AG08396 (cell line): ENCODE results near the gene GPR180.

Experiments
- DNase-seq: peaks from one replicate; pipeline ENCODE4 v3.0.0; 2012; ENCODE audit warnings: low spot score, mixed read lengths

Gene GPR180

DNA sequence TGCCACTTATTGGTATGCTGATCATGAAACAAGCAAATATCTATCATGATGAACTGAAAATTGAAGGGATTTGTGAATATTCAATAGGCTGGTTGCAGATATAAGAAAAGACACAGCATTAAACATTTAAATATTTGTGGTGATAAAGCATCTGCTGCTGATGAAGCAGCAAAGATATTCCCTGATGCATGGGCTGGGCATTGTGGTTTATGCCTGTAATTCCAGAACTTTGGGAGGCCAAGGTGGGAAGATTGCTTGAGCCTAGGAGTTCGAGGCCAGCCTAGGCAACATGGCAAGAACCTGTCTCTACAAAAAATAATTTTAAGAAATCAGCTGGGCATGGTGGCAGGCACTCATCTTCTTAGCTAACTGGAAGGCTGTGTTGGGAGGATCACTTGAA, 54.5 kb downstream of the GPR180 start:
- no peak for DNase-seq

DNA sequence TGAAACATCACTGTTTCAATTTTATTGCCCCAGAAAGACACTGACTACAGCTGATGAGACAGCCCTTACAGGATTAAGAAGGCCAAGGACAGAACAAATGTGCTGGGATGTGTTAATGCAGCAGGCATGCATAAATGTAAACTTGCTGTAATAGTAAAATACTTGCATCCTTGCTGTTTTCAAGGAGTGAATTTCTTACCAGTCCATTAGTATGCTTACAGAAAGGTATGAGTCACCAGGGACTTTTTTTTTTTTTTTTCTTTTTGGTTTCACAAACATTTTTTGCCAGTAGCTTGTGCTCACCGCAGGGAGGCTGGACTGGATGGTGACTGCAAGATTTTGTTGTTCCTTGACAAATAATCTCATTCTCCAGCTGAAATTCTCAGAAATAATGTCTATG, 55.1 kb downstream of the GPR180 start:
- DNase-seq: peak; percentile 70

DNA sequence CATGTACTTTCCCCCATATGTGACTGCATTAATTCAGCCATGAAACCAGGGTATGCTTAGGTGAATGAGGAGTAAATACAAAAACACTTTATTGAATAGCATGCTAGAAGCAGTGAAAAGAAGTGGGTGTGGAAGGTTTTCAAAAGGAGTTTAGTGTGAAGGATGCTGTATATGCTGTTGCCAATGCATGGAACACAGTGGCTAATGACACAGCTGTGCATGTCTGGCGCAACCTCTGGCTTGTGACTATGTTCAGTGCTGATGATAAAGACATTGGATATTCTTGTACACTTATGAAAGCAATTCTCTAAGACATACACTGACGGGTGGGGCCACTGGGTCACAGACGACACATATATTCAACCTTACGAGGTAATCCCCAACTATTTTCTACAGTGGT, 55.5 kb downstream of the GPR180 start:
- peak; percentile 10 for DNase-seq

DNA sequence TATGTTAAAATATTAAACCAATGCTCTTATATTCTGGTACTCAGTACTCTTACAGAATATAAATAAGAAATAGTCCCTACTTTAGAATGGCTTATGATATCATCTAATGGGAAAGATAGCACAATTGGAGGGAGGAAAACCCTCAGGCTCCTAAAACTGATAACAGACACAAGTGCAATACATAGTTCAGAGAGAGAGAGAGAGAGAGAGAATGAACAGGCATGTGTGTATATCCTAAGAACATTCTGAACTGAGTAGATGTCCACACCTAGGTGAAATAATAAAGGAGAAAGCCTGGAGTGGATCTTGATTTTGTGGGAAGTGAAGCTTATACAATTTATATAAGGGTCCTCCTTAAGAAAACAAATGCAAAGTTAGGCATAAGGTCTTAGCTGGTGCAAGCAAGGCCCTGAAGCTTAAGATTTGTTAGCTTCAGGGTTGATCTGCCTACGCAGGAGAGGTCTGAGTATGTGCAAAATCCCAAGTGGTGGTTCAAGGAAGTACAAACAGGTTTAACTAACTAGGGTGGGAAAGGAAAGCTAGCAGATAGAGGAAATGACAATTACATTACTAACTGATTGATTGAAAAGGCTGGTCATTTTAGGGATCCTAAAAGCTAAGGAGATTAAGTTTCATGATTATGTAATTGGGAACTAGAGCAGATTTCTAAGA, 57.4 kb downstream of the GPR180 start:
- no peak for DNase-seq

DNA sequence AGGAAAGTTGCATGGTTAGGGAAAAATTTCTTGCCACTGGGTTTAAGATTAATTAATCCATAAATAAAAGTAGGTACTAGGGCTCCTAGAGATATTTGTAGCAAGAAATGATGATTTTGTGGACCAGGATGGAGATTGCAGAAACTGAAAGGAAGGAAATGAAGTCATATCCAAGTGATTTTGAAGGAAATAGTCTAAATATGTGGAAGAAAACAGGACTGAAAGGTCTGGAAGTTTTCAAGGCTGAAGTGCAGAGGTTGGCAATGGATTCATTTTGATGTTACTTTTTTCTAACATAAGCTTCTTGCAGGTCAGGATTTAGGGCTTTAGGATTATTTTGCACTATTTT, 57.9 kb downstream of the GPR180 start:
- no peak for DNase-seq

DNA sequence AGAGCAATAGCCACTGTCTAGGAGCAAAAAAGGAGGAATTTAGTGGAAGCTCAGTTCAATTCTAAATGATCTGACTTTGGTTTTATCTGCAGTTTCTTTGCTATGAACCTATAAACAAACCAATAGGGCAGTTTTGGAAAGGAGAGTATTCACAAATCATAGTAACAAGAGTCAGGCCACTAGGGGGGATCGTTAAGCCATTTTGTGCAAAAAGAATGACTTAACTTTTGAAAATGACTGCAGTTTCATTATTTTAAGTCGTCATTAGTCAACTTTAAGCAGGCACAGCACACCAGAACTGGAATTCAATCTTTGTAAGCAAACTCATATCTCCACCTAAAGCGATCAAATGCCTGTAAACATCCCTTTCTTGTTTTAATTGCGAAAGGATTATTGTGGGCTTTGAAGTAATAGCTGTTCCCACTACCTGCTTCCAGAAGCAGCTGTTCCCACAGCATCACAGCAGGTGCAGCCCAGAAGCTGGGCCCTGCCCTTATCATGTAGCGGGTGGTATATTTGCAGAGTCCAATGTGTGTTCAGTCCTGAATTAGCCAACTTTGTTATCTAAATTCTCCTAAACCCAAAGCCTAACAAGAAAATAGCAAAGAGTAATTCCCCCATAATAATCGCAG, 59.2 kb downstream of the GPR180 start:
- no peak for DNase-seq

DNA sequence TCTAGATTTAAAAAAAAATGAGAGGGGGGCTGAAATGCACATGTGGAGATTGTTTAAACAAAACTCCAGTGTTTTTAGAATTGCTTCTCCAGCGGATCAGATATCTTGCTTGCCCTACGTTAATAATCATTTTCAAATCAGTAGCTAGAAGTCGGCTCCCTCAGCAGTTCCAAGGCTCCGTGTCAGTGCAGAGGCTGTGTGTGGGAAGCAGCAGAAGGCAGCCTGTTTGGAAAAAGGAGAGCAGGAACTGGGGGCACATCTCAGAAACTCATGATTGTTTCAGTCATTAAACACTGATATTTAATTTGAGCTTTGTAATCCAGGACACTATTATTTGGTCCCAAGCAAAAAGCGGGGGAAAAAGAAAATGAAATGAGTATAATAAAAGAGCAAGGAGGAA, 59.7 kb downstream of the GPR180 start:
- no peak for DNase-seq

DNA sequence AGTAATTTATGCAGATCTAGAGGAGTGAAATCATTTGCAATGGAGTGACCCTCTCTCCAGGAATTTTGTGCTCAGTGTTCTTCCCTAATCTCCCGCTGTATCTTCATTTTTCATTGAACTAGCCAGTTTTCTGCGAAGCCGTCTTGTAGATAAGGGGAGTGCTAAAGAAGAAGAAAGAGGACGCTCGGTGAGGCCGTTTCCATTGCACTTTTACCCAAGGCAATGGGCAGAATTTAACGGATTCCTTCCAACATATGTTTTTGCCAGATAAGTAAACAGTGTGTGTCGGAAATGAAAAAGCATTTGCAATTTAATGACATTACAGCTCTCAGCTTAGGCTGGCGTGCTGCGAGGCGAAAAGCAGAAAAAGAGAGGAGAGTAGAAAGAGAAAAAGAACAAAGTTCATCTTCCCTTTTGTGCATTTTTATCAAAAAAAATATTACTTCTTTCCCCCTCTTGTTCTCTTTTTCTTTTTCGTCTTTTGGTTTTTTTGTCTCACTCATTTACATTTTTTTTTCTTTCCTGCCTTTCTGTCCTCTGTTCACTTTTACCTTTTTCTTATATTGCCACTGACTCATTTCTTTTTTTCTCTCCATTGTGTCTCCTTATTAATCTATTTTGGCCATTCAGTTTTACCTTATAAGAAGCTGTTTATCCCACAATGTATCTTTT, 60.8 kb downstream of the GPR180 start:
- no peak for DNase-seq

DNA sequence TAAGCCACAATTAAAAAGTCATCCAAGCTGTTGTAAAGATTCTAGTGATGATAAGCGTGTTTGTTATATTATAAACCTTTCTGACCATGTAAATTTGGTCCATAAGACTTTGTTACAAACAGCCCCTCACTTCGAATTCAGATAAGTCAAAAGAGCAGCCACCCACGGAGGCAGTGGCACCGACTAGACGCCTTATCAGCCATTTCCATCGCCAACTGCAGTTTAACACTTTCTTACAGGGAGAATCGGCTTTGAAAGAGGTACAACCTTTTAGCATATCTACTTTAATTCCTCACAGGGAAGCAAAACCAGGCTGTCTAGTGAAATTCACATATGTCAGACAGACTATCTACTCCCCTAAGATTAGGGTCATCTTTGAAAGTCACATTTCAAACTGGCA, 63.2 kb downstream of the GPR180 start:
- no peak for DNase-seq

DNA sequence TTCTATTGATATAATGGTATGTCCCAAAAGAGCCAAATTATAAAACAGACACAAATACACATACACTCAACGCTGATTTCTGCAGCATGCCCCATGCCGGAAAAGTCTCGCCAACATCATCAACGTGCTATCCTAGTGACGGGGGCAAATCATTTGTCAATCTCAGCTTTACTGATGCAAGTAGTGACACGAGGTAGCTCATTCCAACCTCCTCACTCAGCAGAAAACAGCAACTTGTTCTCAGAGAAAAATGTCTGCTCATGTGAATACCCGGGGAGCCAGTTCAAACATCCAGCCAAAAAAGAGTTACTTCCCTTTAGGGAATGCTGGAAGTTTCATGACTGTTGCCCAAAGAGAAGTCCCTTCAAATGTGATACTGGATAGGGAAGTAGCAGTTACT, 64.4 kb downstream of the GPR180 start:
- DNase-seq: no peak

DNA sequence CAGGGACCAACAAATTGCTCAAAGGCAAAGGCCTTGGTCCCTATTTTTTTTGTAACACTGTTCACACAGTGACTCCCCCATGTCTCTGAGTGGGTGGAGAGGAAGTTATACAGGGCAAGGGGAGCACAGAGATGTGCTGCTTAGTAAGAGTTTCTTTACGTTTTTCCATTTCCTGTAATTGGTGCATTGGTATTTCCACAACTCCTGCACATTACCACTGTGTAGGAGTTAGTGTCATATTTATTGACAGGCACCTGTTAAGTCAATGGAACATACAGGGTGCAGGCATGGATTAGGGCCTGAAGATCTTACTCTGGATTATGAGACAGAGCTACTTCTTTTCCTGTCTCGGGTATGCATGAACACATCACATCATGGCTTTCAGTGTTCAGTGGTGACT, 65.5 kb downstream of the GPR180 start:
- DNase-seq: no peak

DNA sequence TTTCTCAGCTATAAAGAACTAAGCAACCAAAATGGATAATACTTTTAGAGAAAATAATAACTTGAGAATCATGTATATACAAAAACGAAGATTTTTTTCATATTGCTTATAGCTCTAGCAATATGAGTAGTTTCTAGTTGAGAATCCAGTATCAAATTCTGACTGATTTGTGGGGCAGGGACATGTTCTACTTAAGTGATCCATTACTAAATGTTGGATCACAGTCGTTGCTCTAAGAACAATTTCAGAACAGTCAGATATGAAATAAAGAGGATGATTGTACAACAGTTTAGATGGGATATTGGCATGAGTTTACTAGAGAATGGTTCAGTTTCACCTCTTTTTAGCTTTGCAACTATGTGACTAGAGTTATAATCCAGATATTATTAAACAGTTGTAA, 70.7 kb downstream of the GPR180 start:
- no peak for DNase-seq

DNA sequence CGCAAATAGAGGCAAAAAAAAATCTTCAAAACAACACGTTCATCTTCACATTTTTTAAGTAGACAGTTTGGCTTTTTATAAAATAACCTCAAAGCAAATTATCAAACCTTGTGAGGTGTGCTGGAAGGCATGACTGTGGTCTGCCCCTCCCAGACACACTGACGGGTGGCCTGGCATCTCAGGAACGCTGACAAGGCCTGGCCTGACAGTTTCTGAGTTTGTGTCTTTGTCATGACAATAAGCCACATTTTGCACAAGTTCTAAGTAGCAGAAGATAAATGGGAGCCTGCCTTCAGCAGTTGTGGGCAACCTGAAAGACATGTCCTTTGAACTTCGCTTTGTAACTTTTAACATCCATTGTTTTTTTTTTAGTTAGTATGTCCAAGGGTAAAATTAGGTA, 72.2 kb downstream of the GPR180 start:
- DNase-seq: no peak

DNA sequence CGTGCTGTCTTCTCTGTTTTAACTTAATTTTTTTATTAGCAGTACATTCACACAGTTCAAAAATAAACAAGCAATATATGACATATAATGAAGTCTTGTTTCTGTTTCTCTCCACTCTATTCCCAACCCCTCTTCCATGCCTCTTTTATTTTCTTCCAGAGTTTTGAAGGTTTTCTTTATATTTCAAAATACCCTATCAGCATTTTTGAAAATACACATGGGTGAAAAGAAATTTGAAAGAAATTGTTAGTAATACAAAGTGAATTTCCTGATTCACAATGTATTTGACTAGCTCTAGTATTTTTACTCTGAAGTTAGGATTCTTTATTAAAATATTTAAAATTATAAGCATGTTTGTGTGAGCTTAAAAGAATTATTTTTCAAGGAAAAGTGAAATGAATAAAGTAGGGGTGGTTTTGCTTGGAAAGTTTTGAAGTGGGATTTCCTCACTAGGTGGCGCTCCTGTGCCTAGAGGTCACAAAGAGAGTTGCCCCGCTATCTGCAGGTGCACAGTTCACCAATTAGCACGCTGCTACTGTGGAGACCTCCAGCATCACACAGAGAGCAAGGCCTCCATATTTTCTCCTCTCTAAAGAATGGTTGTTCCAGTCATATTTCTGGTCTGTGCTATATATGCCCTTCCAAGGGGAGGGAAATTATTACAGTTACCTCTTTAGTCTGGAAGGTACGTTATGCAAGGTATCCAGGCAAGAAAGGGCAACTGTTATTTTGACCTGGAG, 73.1 kb downstream of the GPR180 start:
- DNase-seq: peak; percentile 30

DNA sequence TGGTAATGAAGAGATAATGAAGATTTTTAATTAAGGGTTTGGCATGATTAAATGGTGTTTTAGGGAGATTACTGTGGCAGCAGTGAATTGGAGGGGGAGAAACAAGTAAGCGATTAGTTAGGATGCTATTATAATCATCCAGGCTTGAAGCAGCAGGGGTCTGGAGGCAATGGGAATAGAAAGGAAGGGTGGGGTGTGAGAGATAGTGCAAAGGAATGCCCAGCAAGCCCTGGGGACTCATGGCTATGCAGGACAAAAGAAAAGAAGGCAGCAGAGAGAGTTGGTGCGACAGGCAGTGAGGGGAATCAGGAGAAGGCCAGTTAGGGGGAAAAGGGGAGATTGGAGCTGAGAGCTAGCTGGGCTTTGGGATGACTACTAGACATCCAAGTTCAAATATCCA, 76.1 kb downstream of the GPR180 start:
- no peak for DNase-seq

DNA sequence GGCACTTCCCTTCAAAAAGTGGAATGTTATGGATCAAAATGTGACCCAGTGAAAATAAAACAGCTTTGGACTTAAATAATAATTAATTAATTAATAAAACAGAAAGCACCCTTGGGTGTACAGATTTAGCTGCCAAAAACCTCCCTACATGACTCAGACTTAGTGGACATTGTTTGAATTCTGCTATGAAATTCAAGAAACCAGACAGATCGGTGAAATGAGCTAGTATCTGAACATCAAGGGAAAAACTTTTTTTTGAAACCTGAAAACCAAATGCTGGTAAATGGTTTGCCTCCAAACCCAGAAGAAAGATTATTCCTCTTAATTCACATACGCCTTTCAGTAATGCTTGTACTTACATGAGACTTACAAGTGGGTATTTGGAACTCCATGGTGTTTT, 77.2 kb downstream of the GPR180 start:
- no peak for DNase-seq

DNA sequence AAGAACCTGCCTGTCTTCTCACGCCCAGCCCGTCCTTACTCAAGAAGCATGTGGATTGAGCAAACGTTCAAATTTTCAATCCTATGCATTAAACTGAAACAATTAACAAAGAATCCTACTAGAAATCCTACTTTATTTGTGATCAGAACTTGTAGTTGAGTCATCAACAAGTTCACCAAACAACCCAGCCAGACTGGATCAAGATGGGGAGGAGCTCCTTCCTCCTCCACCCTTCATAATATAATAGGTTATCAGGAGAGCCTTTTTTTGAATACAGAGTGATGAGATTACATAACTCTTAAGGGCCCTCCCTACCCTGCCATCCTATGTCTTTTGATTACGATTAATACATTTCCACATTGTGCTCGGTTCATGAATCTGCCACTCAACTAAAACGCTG, 78.0 kb downstream of the GPR180 start:
- DNase-seq: no peak

DNA sequence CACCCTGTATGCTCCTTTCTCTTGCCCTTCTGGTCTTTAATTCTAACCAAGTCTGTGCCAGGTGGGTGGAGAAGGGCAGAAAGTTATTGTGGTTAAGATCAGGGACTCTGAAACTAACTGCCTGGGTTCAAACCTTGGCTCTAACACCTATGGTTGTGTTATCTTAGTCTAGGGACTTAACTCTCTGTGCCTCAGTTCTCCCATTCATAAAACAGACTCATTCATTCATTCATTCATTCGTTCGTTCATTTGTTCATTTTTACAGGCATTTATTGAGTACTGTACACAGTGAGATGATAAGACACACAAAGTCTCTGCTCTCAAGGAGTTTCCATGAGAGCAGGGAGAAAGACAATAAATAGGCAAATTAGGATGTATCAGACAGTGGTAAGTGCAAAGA, 80.6 kb downstream of the GPR180 start:
- DNase-seq: no peak

DNA sequence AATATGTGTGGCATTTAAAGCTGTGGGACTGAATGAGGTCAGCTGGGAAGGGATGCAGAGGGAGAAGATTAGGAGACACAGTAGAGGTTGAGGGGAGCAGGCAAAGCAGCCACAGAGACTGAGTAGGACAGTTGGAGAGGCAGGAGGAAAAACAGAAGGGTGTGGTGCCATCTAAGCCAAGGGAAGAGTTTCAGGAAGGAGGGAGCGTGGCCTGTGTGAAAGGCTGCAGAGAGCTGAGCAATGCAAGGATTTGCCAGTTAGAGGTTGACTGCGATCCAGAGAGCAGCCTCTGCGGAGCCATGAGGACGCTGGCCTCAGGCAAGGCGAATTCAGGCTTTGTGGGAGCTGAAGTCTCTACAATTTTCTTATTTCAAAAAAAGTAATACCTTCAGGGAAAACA, 81.8 kb downstream of the GPR180 start:
- no peak for DNase-seq
